A673 (cell line): ENCODE results near the gene TMED9. TPM values are rescaled to one million over a fixed set of nuclear protein-coding genes. Genes with fewer than 3 reads are reported as not detected.

Source experiments
- BruUV-seq: library from RNA; stranded (reverse); fragments of 400-500 nt; replicated peaks from 2 replicates; lab custom pipeline; 2021; lab: Mats Ljungman, UMichigan
- CTCF ChIA-PET: fragments of 300-600 bp; sonication (Branson Sonifier 250); formaldehyde crosslinking; loops from one replicate; lab custom pipeline; 2022; ENCODE audit warnings: antibody characterized with exemption; lab: Charles Lee
- POLR2A ChIA-PET: fragments of 300-600 bp; sonication (Branson Sonifier 250); formaldehyde crosslinking; loops from one replicate; lab custom pipeline; 2022; ENCODE audit warnings: antibody characterized with exemption; ENCODE audit not compliant: low non-redundant PET; lab: Charles Lee
- DNase-seq: peaks from one replicate; pipeline ENCODE4 v3.0.0-alpha.2; 2015; ENCODE audit warnings: low spot score
- H3K27ac ChIP-seq: fragments of 200-600 bp; sonication (generic); 2 replicates; pipeline ENCODE4 v1.5.1; 2016; ENCODE audit warnings: mixed run types, low read depth, mild to moderate bottlenecking, mixed read lengths, antibody characterized with exemption, low read length; ENCODE audit not compliant: poor library complexity, severe bottlenecking
- H3K27me3 ChIP-seq: fragments of 200-600 bp; sonication (generic); replicated peaks from 2 replicates; pipeline ENCODE4 v1.6.1; 2017; ENCODE audit warnings: mixed run types, low read depth, mild to moderate bottlenecking, mixed read lengths, antibody characterized with exemption, low read length; ENCODE audit not compliant: insufficient read depth, poor library complexity
- H3K36me3 ChIP-seq: fragments of 200-600 bp; sonication (generic); 2 replicates; pipeline ENCODE4 v1.6.1; 2016; ENCODE audit warnings: mixed run types, mild to moderate bottlenecking, mixed read lengths, antibody characterized with exemption, low read length; ENCODE audit not compliant: insufficient read depth, poor library complexity, severe bottlenecking
- H3K4me1 ChIP-seq: fragments of 200-600 bp; sonication (generic); 2 replicates; pipeline ENCODE4 v1.6.1; 2017; ENCODE audit warnings: mixed run types, mild to moderate bottlenecking, mixed read lengths, antibody characterized with exemption, low read length; ENCODE audit not compliant: insufficient read depth, poor library complexity, severe bottlenecking
- H3K4me3 ChIP-seq: fragments of 200-600 bp; sonication (generic); 2 replicates; pipeline ENCODE4 v1.5.1; 2016; ENCODE audit warnings: low read depth, mixed run types, mild to moderate bottlenecking, mixed read lengths, low read length; ENCODE audit not compliant: poor library complexity, severe bottlenecking
- H3K9me3 ChIP-seq: fragments of 200-600 bp; sonication (generic); 2 replicates; pipeline ENCODE4 v1.6.1; 2016; ENCODE audit warnings: mixed run types, low read depth, mild to moderate bottlenecking, mixed read lengths, antibody characterized with exemption, low read length; ENCODE audit not compliant: poor library complexity, severe bottlenecking
- CTCF ChIP-seq: fragments of 300-800, 200-600 bp; sonication (generic); conservative IDR thresholded peaks from 2 replicates; pipeline ENCODE4 v1.5.1; 2017; ENCODE audit warnings: low read depth, mild to moderate bottlenecking, antibody characterized with exemption, low read length, moderate library complexity, mixed read lengths
- EZH2 ChIP-seq: fragments of 200-600 bp; sonication (generic); IDR thresholded peaks from 2 replicates; pipeline ENCODE4 v1.6.1; 2017; ENCODE audit warnings: borderline replicate concordance, low read depth, mild to moderate bottlenecking, mixed read lengths, antibody characterized with exemption, low read length; ENCODE audit not compliant: poor library complexity, severe bottlenecking
- intact Hi-C: fragments of 100-400 bp; cut with micrococcal nuclease; formaldehyde crosslinking; loops from one replicate; pipeline ENCODE4 v1.10.0; 2022; ENCODE audit not compliant: unreplicated experiment
- total RNA-seq: library from RNA; stranded (reverse); gene quantifications from 2 replicates; pipeline ENCODE4 v1.2.3, GENCODE V29; 2021

TMED9 gene
- total RNA-seq, 1 experiment from 2014 or later, result 88.6 TPM

GRCh38 chr5:177609076-177610059, 17.4 kb downstream of the TMED9 start:
- DNase-seq, result no peak
- H3K9me3 ChIP-seq, result no peaks in the 10 kb centered on the region
- no TSS peak for BruUV-seq
- POLR2A ChIA-PET, result no interaction called here
- H3K27me3 ChIP-seq, result no peaks in the 10 kb centered on the region
- H3K4me1 ChIP-seq, result peaks cover 4% of the 10 kb centered on the region
- H3K36me3 ChIP-seq, result no peaks in the 10 kb centered on the region
- CTCF ChIA-PET, result no interaction called here
- TF ChIP-seq EZH2 (no peak), CTCF (no peak)
- H3K4me3 ChIP-seq, result no peak overlapping the region
- H3K27ac ChIP-seq, result no peak overlapping the region
- intact Hi-C loops, result no loop called here

- Histone ChIP-seq H3K9me3 (no peaks in the 10 kb centered on the region), H3K27ac (no peak overlapping the region), H3K4me1 (peaks cover 4% of the 10 kb centered on the region), H3K27me3 (no peaks in the 10 kb centered on the region), H3K36me3 (no peaks in the 10 kb centered on the region), H3K4me3 (no peak overlapping the region)
- no TSS peak for BruUV-seq
- intact Hi-C loops, result no loop called here
- TF ChIP-seq CTCF (no peak), EZH2 (no peak)
- CTCF ChIA-PET, result no interaction called here
- POLR2A ChIA-PET, result no interaction called here
- DNase-seq, result no peak
Observed at GRCh38 chr5:177610131-177610769, 18.2 kb downstream of the TMED9 start.

GRCh38 chr5:177610770-177611445, 18.9 kb downstream of the TMED9 start:
- intact Hi-C loops, result no loop called here
- Histone ChIP-seq H3K27me3 (no peaks in the 10 kb centered on the region), H3K27ac (no peak overlapping the region), H3K36me3 (no peaks in the 10 kb centered on the region), H3K9me3 (no peaks in the 10 kb centered on the region), H3K4me3 (no peak overlapping the region), H3K4me1 (peaks cover 4% of the 10 kb centered on the region)
- DNase-seq, result no peak
- TF ChIP-seq EZH2, result no peak
- TF ChIP-seq CTCF, result no peak
- POLR2A ChIA-PET, result no interaction called here
- no TSS peak for BruUV-seq
- CTCF ChIA-PET, result no interaction called here
